ENCODE data around the gene RAB1B.

DNA sequence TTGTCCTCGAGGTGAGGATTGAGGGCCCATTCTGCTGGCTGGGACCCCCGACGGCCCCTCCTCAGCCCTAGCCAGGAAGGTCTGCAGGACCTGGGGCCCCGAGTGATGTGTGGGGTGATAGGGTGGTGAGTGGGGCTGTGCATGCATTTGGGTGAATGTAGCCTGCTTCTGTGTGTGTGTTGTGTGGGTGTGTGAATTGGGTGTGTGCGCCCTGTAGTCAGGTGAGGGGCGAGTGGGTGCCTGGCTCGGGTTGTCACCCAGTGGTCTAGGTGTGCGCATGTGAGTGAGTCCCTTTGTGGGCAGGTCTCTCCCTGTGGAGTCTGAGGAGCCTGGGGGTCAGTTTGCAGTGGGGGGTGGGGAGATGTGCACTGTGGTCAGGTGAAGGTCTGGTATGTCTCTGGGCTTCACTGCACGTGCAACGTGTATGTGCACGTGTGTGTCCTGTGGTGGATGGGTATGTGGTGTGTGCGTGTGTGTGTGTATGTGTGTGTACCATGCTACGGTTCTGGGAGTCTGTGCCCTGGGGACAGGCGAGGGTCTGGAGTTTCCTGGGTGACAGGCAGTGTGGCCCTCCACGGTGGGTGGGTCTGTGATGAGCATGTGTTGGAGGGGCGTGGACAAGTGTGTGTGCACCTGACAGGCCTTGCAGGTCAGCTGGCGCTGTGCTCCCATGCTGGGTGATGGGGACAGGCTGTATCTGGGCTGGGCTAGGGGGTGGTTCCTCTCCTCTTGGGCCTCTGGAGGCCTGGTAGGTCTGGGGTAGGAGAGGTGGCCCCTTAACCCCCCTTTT is 24.3 kb downstream of the RAB1B start:
- TF ChIP-seq, protein P1, sequence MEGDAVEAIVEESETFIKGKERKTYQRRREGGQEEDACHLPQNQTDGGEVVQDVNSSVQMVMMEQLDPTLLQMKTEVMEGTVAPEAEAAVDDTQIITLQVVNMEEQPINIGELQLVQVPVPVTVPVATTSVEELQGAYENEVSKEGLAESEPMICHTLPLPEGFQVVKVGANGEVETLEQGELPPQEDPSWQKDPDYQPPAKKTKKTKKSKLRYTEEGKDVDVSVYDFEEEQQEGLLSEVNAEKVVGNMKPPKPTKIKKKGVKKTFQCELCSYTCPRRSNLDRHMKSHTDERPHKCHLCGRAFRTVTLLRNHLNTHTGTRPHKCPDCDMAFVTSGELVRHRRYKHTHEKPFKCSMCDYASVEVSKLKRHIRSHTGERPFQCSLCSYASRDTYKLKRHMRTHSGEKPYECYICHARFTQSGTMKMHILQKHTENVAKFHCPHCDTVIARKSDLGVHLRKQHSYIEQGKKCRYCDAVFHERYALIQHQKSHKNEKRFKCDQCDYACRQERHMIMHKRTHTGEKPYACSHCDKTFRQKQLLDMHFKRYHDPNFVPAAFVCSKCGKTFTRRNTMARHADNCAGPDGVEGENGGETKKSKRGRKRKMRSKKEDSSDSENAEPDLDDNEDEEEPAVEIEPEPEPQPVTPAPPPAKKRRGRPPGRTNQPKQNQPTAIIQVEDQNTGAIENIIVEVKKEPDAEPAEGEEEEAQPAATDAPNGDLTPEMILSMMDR (IDR thresholded peaks at IDR 0.05), result no peak
- TF ChIP-seq POLR2A (IDR thresholded peaks at IDR 0.05), result no peak

Measured in vagina (tissue), 2 donors.